K562 (cell line): ENCODE data around the gene SERPINA9. TPM values are rescaled to one million over a fixed set of nuclear protein-coding genes. Genes with fewer than 3 reads are reported as not detected.

Experiments used
- LEF1 ChIP-seq: fragments of 450-650 bp; IDR thresholded peaks from 2 replicates; pipeline ENCODE4 v1.6.1; 2016; ENCODE audit warnings: mild to moderate bottlenecking
- OTX1 ChIP-seq: fragments of 450-650 bp; formaldehyde crosslinking; IDR thresholded peaks from 2 replicates; pipeline ENCODE4 v1.4.0; 2022; ENCODE audit warnings: mild to moderate bottlenecking
- SNRNP70 ChIP-seq: fragments of 200-400 bp; formaldehyde crosslinking; optimal IDR thresholded peaks from 2 replicates; pipeline ENCODE3; 2017; ENCODE audit warnings: low read depth, low read length
- SREBF2 ChIP-seq: sonication (generic); formaldehyde crosslinking; IDR thresholded peaks from 2 replicates; pipeline ENCODE4 v1.4.0; 2020; ENCODE audit warnings: mild to moderate bottlenecking, missing genetic modification reagents
- SRF ChIP-seq, 2 experiments: fragments of 250-450, 450-650 bp in 1 of 2; sonication (Bioruptor Pico) in 1 of 2; sonication (generic) in 1 of 2; formaldehyde crosslinking; IDR thresholded peaks; 2 replicates each; pipeline versions ENCODE4 v1.5.0 to v1.5.1; 2020 to 2022; ENCODE audit warnings: mild to moderate bottlenecking in 1 of 2, missing genetic modification reagents in 1 of 2
- STAT5B ChIP-seq: fragments of 250-450 bp; sonication (Bioruptor Pico); IDR thresholded peaks from 2 replicates; pipeline ENCODE4 v1.8.0; 2021; ENCODE audit warnings: mild to moderate bottlenecking, inconsistent platforms
- ZHX1 ChIP-seq: fragments of 150-350 bp; conservative IDR thresholded peaks from 2 replicates; pipeline ENCODE4 v1.6.1; 2014; ENCODE audit warnings: low read length
- polyA plus RNA-seq, 8 experiments: library from polyadenylated mRNA; depleted of rRNA in 4 of 8; stranded (reverse) in 5 of 8; unstranded in 3 of 8; fragments of >200 nt; fragmentation: Nextera tagmentation in 2 of 8; fragmentation: Illumina TruSeq in 1 of 8; extraction: Ambion mirVana in 2 of 8; extraction: Trizol in 1 of 8; gene quantifications; 2 replicates each; pipeline versions ENCODE4 v1.2.1 to v1.2.3, GENCODE V29; 2011 to 2014; ENCODE audit warnings: inconsistent platforms in 1 of 8, missing spikeins in 1 of 8
- total RNA-seq, 7 experiments: library from RNA; depleted of rRNA in 6 of 7; stranded (reverse); fragments of >200 nt in 6 of 7; fragmentation: Illumina TruSeq in 2 of 7; extraction: Trizol in 2 of 7; gene quantifications; 2 replicates each; pipeline versions ENCODE4 v1.2.1 to v1.2.3, GENCODE V29; 2011 to 2021; ENCODE audit warnings: low replicate concordance in 1 of 7
- TF ChIP-seq, protein P1 (sequence below): fragments of 450-650 bp; IDR thresholded peaks from 2 replicates; pipeline ENCODE4 v1.6.1; 2017; ENCODE audit warnings: mild to moderate bottlenecking, moderate library complexity
- TF ChIP-seq, protein P2 (sequence below), 2 experiments: IDR thresholded peaks; 2 replicates each; pipeline ENCODE4 v1.6.1; 2012; ENCODE audit warnings: improper control_type of control experiment in 2 of 2, low read depth in 2 of 2, low read length in 2 of 2, borderline replicate concordance in 1 of 2

The SERPINA9 gene
- total and polyA plus RNA-seq, 9 of the 15 experiments (the other 6 are each of a cell fraction or from before 2014, with no cell fraction given): not detected

DNA sequence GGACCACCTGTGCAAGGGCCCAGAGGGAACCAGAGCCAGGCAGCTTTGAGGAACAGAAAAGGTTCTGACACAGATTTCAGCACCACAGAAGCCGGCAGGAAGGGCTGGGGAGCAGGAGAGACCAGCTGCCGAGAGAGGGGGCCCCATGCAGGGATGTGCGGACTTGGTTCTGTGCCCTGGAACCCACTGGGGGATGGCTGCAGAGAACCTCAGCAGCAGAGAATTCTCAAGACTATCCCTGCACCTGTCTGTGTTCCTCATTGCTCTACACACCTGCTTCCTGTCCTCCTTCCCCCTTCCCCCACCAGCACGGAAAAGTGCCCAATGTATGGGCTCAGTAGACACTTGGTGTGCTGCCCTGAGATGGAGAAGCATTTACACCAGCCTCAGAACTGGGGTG lies 3.2 kb downstream of the SERPINA9 start (continued):
- TF ChIP-seq, protein P1, sequence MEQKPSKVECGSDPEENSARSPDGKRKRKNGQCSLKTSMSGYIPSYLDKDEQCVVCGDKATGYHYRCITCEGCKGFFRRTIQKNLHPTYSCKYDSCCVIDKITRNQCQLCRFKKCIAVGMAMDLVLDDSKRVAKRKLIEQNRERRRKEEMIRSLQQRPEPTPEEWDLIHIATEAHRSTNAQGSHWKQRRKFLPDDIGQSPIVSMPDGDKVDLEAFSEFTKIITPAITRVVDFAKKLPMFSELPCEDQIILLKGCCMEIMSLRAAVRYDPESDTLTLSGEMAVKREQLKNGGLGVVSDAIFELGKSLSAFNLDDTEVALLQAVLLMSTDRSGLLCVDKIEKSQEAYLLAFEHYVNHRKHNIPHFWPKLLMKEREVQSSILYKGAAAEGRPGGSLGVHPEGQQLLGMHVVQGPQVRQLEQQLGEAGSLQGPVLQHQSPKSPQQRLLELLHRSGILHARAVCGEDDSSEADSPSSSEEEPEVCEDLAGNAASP: no peak
- no peak for TF ChIP-seq SRF (CRISPR knock-in tag; IDR thresholded peaks at IDR 0.05)
- no peak for TF ChIP-seq SNRNP70
- TF ChIP-seq, protein P2, sequence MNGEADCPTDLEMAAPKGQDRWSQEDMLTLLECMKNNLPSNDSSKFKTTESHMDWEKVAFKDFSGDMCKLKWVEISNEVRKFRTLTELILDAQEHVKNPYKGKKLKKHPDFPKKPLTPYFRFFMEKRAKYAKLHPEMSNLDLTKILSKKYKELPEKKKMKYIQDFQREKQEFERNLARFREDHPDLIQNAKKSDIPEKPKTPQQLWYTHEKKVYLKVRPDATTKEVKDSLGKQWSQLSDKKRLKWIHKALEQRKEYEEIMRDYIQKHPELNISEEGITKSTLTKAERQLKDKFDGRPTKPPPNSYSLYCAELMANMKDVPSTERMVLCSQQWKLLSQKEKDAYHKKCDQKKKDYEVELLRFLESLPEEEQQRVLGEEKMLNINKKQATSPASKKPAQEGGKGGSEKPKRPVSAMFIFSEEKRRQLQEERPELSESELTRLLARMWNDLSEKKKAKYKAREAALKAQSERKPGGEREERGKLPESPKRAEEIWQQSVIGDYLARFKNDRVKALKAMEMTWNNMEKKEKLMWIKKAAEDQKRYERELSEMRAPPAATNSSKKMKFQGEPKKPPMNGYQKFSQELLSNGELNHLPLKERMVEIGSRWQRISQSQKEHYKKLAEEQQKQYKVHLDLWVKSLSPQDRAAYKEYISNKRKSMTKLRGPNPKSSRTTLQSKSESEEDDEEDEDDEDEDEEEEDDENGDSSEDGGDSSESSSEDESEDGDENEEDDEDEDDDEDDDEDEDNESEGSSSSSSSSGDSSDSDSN (IDR thresholded peaks at IDR 0.05; ENCODE audit: borderline replicate concordance in 1 of 2, low read depth in 2 of 2, low read length in 2 of 2): no peak
- no peak for TF ChIP-seq STAT5B (CRISPR knock-in tag)
- no peak for TF ChIP-seq OTX1 (CRISPR knock-in tag)
- TF ChIP-seq ZHX1: no peak
- no peak for TF ChIP-seq LEF1
- no peak for TF ChIP-seq SREBF2
